ENCODE data around the gene IRF7. TPM values are rescaled to one million over a fixed set of nuclear protein-coding genes. Genes with fewer than 3 reads are reported as not detected.

The IRF7 gene
- total and polyA plus RNA-seq, 9 of the 15 experiments (the other 6 are each of a cell fraction or from before 2014, with no cell fraction given) = 0.27 to 7.6 (median 1.8) TPM

DNA sequence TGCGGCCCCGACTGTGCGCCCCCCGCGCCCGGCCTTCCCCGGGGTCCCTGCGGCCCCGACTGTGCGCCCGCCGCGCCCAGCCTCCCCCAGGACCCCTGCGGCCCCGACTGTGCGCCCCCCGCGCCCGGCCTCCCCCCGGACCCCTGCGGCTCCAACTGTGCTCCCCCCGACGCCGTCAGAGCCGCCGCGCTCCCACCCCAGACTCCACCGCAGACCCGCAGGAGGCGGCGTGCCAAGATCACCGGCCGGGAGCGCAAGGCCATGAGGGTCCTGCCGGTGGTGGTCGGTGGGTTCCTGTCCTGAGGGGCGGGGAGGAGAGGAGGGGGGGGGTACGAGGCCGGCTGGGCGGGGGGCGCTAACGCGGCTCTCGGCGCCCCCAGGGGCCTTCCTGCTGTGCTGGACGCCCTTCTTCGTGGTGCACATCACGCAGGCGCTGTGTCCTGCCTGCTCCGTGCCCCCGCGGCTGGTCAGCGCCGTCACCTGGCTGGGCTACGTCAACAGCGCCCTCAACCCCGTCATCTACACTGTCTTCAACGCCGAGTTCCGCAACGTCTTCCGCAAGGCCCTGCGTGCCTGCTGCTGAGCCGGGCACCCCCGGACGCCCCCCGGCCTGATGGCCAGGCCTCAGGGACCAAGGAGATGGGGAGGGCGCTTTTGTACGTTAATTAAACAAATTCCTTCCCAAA lies 24.4 kb upstream of the IRF7 start:
- no peaks in the 10 kb centered on the region for H3K27me3 ChIP-seq (ENCODE audit: control insufficient read depth in 2 of 2, insufficient read depth in 2 of 2, low read length in 2 of 2)
- POLR2A ChIA-PET = no interaction called here
- no peak for FAIRE-seq

DNA sequence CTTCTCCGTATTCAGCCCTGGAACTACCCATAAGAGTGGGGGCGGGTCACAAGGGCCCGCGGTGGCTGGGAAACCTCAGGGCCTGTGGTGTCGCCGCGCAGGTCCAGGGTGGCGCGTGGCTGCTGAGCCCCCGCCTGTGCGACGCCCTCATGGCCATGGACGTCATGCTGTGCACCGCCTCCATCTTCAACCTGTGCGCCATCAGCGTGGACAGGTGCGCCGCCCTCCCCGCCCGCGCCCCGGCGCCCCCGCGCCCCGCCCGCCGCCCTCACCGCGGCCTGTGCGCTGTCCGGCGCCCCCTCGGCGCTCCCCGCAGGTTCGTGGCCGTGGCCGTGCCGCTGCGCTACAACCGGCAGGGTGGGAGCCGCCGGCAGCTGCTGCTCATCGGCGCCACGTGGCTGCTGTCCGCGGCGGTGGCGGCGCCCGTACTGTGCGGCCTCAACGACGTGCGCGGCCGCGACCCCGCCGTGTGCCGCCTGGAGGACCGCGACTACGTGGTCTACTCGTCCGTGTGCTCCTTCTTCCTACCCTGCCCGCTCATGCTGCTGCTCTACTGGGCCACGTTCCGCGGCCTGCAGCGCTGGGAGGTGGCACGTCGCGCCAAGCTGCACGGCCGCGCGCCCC lies 23.7 kb upstream of the IRF7 start:
- no peak for FAIRE-seq
- ATAC-seq = no peak
- intact Hi-C loops (cut with micrococcal nuclease) (no loop called here), in situ Hi-C loops (cut with MboI) (no loop called here)
- Histone ChIP-seq H3K4me3 (no peak overlapping the region), H3K27ac (ENCODE audit: extremely low read depth, low read depth, low read length) (no peak overlapping the region), H4K20me1 (replicated peaks; ENCODE audit: control insufficient read depth, insufficient read depth, low read length) (no peaks in the 10 kb centered on the region), H3K9ac (ENCODE audit: insufficient read depth in 1 of 2, low read depth in 2 of 2, low read length in 2 of 2) (no peak overlapping the region), H3K9me1 (ENCODE audit: control insufficient read depth, insufficient read depth, low read length) (no peaks in the 10 kb centered on the region), H3K27me3 (ENCODE audit: control insufficient read depth in 2 of 2, insufficient read depth in 2 of 2, low read length in 2 of 2) (no peaks in the 10 kb centered on the region), H3K4me2 (ENCODE audit: insufficient read depth, low read length) (no peak overlapping the region), H3K9me3 (replicated peaks; ENCODE audit: control insufficient read depth, insufficient read depth, low read depth, low read length) (peaks cover 2% of the 10 kb centered on the region; the same call in 1 of the 2 replicates), H2AFZ (ENCODE audit: low read depth, low read length) (no peak overlapping the region), H3K36me3 (ENCODE audit: control insufficient read depth, insufficient read depth, low read length) (peaks cover 55% of the 10 kb centered on the region; the same call in 2 of the 3 replicates), H3K4me1 (replicated peaks in 1 of 2; ENCODE audit: control insufficient read depth in 2 of 2, insufficient read depth in 2 of 2, low read length in 2 of 2) (peaks cover 0 to 34% of the 10 kb centered on the region in 2 experiments; a peak in 2 of 5 replicates), H3K79me2 (ENCODE audit: control insufficient read depth, insufficient read depth, low read length) (peaks cover 2% of the 10 kb centered on the region; the same call in 1 of the 3 replicates)
- POLR2A ChIA-PET = no interaction called here
- CTCF ChIA-PET (ENCODE audit: low intra/inter-chr PET ratio) = no interaction called here
- no TSS peak for BruUV-seq (replicated peaks)
- WGBS (ENCODE audit: insufficient coverage, low coverage, missing lambda C conversion rate) = 98% methylated on average over 12 of the region's 80 CpGs
- no peak for DNase-seq (ENCODE audit: extremely low read depth in 1 of 4, low spot score in 3 of 4)
- TF ChIP-seq, protein P1, sequence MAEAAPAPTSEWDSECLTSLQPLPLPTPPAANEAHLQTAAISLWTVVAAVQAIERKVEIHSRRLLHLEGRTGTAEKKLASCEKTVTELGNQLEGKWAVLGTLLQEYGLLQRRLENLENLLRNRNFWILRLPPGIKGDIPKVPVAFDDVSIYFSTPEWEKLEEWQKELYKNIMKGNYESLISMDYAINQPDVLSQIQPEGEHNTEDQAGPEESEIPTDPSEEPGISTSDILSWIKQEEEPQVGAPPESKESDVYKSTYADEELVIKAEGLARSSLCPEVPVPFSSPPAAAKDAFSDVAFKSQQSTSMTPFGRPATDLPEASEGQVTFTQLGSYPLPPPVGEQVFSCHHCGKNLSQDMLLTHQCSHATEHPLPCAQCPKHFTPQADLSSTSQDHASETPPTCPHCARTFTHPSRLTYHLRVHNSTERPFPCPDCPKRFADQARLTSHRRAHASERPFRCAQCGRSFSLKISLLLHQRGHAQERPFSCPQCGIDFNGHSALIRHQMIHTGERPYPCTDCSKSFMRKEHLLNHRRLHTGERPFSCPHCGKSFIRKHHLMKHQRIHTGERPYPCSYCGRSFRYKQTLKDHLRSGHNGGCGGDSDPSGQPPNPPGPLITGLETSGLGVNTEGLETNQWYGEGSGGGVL (CRISPR knock-in tag; IDR thresholded peaks at IDR 0.05) = no peak
- TF ChIP-seq, protein P2, sequence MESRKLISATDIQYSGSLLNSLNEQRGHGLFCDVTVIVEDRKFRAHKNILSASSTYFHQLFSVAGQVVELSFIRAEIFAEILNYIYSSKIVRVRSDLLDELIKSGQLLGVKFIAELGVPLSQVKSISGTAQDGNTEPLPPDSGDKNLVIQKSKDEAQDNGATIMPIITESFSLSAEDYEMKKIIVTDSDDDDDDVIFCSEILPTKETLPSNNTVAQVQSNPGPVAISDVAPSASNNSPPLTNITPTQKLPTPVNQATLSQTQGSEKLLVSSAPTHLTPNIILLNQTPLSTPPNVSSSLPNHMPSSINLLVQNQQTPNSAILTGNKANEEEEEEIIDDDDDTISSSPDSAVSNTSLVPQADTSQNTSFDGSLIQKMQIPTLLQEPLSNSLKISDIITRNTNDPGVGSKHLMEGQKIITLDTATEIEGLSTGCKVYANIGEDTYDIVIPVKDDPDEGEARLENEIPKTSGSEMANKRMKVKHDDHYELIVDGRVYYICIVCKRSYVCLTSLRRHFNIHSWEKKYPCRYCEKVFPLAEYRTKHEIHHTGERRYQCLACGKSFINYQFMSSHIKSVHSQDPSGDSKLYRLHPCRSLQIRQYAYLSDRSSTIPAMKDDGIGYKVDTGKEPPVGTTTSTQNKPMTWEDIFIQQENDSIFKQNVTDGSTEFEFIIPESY (CRISPR knock-in tag; IDR thresholded peaks at IDR 0.05) = peak; percentile 86; the same call in 1 of the 2 replicates
- TF ChIP-seq POLR2G (IDR thresholded peaks at IDR 0.05; ENCODE audit: low read depth, low read length) (peak; percentile 68), ZNF140 (CRISPR knock-in tag; IDR thresholded peaks at IDR 0.05) (no peak), TAF1 (IDR thresholded peaks at IDR 0.05; ENCODE audit: control insufficient read depth, extremely low read depth, insufficient read depth, low read length, severe bottlenecking) (no peak)
- TF ChIP-seq, protein P3, sequence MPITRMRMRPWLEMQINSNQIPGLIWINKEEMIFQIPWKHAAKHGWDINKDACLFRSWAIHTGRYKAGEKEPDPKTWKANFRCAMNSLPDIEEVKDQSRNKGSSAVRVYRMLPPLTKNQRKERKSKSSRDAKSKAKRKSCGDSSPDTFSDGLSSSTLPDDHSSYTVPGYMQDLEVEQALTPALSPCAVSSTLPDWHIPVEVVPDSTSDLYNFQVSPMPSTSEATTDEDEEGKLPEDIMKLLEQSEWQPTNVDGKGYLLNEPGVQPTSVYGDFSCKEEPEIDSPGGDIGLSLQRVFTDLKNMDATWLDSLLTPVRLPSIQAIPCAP (CRISPR knock-in tag; IDR thresholded peaks at IDR 0.05; ENCODE audit: borderline replicate concordance) = no peak

More for the DNA sequence above, 24.4 kb upstream of the IRF7 start:
- TF ChIP-seq HLTF (IDR thresholded peaks at IDR 0.05) = no peak
- peak; percentile 86 for TF ChIP-seq RBM22 (IDR thresholded peaks at IDR 0.05; ENCODE audit: low read depth, low read length, poor library complexity, severe bottlenecking)
- TF ChIP-seq POLR2G (IDR thresholded peaks at IDR 0.05; ENCODE audit: low read depth, low read length) = peak; percentile 40; the same call in 1 of the 2 replicates
- Histone ChIP-seq H3K9me1 (ENCODE audit: control insufficient read depth, insufficient read depth, low read length) (no peaks in the 10 kb centered on the region), H3K27ac (ENCODE audit: extremely low read depth, low read depth, low read length) (no peak overlapping the region), H3K36me3 (ENCODE audit: control insufficient read depth, insufficient read depth, low read length) (peaks cover 58% of the 10 kb centered on the region; the same call in 2 of the 3 replicates), H2AFZ (ENCODE audit: low read depth, low read length) (no peak overlapping the region), H3K4me1 (replicated peaks in 1 of 2; ENCODE audit: control insufficient read depth in 2 of 2, insufficient read depth in 2 of 2, low read length in 2 of 2) (peaks cover 0 to 36% of the 10 kb centered on the region in 2 experiments; a peak in 2 of 5 replicates), H3K4me2 (ENCODE audit: insufficient read depth, low read length) (no peak overlapping the region), H3K4me3 (no peak overlapping the region), H3K79me2 (ENCODE audit: control insufficient read depth, insufficient read depth, low read length) (peaks cover 2% of the 10 kb centered on the region; the same call in 1 of the 3 replicates), H3K9me3 (replicated peaks; ENCODE audit: control insufficient read depth, insufficient read depth, low read depth, low read length) (peaks cover 2% of the 10 kb centered on the region; the same call in 1 of the 2 replicates), H4K20me1 (replicated peaks; ENCODE audit: control insufficient read depth, insufficient read depth, low read length) (no peaks in the 10 kb centered on the region), H3K9ac (ENCODE audit: insufficient read depth in 1 of 2, low read depth in 2 of 2, low read length in 2 of 2) (no peak overlapping the region)
- BruUV-seq (replicated peaks) = no TSS peak
- WGBS (ENCODE audit: insufficient coverage, low coverage, missing lambda C conversion rate) = over 99% methylated on average over 21 of the region's 69 CpGs
- CTCF ChIA-PET (ENCODE audit: low intra/inter-chr PET ratio) = no interaction called here
- in situ Hi-C loops (cut with MboI) (no loop called here), intact Hi-C loops (cut with micrococcal nuclease) (no loop called here)
- ATAC-seq (no peak), DNase-seq (ENCODE audit: extremely low read depth in 1 of 4, low spot score in 3 of 4) (no peak)
